GF-D8 (cell line): ENCODE results near the gene NOP16.
"Not testable (repeated sequence)": the region's sequence is repeated elsewhere in the genome, so short reads cannot be mapped to it uniquely, and the experiment has no call there.

Experiments used
- DNase-seq: peaks from one replicate; lab custom pipeline; 2025; lab: John Stamatoyannopoulos, UW

NOP16 gene

DNA sequence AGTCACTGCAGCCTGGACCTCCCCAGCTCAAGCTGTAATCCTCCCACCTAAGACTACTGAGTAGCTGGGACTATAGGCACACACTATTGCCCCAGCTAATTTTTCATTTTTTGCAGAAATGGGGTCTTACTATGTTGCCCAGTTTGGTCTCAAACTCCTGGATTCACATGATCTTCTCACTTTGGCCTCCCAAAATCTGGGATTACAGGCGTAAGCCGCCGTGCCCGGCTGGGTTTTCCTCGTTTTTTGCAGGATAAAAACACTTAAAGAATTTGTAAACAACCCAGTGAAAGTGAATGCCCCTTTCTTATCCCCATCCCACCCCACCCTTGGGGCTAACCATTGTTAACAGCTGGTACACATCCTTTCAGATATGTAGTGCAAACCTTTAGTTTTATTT is 20.2 kb upstream of the NOP16 start:
- no peak for DNase-seq

DNA sequence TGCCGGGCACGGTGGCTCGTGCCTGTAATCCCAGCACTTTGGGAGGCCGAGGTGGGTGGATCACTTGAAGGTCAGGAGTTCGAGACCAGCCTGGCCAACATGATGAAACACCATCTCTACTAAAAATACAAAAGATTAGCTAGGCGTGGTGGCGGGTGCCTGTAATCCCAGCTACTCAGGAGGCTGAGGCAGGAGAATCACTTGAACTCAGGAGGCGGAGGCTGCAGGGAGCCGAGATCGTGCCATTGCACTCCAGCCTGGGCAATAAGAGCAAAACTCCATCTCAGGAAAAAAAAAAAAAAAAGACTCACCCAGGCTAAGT is 19.8 kb upstream of the NOP16 start:
- DNase-seq, result not testable (repeated sequence)

DNA sequence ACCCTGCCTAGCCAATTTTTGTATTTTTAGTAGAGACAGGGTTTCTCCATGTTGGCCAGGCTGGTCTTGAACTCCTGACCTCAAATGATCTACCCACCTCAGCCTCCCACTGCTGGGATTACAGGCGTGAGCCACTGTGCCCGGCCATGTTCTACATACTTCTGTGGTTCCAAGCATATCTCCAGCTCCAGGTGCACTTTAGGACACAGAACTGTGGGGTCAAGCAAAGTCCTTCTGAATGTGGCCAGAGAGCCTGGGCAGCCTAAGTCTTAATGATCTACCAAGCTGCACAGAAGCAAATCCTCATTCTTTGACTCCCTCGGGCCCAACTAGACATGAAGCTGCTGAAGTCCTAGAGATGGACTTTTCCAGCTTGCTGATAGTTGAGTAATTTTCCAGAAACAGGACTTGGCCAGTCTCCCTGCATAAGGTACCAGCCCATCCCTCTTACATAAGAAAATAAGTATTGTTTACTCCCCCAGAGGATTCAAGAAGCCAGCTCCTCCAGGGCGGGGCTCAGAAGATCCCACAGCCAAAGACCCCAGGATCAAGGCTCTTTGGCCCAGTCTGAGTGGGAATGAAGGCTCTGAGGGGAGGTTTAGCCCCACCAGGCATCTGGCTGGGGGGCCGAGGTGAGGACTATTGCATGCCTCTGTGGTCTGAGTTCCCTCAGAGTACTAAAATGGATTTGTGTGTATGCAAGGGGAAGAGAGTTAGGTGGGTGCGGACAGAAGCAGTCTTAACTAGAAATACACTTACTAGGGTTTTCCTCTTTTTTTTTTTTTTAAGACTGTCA is 19.3 kb upstream of the NOP16 start:
- no peak for DNase-seq

DNA sequence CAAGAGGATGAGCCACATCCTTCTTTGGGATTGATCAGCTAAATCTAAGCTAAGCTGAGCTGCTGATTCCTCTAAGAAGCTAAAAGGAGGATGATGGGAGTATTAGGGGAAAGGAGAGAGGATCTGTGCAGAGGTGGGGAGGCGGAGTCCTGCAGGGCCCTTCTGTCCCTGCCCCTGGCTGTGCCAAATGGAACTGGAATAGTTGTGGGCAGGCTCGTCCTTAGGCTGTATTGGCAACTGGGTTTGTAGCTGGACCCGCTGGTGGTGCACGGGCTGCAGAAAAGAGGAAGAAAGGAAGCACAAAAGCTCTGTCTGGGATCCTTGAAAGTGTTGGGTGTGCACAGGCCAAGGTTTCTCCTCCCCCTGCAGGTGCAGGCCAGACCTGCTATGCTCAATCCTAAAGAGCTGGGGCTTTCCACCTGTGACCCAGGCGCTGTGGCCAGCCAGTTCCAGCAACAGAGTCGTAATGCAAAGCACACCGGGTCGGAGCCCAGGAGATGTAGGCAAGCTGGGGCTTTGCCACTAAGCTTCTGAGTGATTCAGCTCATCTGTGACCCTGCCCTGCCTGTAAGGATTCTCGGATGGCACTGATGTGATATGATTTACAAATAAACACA is 18.1 kb upstream of the NOP16 start:
- DNase-seq, result no peak

DNA sequence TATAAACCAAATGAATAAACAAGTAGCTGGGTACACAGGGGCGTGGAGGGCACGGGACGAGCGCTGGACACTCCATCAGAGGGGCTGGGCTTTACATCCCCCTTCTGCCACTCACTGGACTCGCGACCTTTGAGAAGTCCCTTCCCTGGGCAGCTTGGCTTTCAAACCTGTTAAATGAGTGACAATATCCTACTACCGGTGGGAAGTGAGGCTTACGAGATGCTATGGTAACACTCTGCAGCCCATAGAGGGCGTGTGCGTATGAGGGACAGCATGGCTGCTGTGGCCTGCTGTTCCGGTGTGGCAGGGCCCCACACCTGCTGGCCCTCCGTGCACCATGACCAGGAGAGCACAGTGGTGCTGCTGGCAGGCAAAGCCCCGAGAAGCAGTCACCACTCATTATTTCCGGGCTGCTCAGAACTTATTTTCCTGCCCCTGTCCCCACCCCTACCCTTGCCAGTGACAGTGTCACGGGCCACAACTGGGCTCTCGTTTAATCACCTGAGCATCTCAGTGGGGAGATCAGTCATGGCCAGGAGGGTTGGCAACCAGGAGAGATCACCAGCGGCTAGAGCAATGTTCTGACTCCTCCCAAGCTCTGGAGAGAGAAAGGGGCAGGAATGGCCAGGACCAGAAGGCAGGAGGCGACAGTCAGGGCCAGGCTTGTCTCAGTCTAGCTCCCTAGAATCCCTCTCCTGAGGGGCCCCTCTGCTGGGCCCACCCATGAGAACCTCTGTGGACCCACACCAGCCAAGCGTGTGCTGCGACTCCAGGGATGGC is 17.4 kb upstream of the NOP16 start:
- no peak for DNase-seq

DNA sequence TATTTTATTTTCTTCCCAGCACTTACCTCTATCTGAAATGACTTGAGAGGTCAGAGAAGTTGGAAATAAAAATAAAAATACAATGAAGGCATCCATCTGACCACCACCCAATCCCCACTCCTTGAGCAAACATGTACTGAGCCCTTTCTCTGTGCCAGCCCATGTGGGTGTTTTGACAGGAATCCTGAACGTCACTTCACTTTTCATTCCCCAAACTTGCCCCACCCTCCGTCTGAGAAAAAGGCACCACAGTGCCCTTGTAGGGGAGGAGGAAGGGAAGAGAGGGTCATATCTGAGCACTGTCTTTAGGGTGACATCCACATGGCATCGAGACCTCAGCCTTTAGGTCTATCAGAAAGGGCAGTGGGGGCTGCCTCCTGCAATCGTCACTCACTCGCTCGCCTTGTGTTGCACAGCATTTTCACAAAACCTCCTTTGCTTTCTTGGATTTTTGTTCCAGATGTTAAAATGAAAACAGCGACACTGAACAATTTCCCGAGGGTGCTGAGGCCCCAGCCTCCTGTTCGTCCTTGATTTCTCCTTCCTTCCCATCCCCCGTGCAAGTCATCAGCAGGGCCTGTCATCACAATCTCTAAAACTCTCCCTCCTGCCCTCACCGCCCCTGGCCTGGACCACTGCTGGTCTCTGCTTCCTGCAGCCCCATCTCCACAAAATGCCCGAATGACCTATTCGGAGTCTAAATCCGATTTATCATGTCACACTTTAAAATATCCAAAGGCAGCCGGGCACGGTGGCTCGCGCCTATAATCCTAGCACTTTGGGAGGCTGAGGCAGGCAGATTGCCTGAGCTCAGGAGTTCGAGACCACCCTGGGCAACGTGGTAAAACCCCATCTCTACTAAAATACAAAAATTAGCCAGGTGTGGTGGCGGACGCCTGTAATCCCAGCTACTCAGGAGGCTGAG is 13.1 kb upstream of the NOP16 start:
- no peak for DNase-seq

DNA sequence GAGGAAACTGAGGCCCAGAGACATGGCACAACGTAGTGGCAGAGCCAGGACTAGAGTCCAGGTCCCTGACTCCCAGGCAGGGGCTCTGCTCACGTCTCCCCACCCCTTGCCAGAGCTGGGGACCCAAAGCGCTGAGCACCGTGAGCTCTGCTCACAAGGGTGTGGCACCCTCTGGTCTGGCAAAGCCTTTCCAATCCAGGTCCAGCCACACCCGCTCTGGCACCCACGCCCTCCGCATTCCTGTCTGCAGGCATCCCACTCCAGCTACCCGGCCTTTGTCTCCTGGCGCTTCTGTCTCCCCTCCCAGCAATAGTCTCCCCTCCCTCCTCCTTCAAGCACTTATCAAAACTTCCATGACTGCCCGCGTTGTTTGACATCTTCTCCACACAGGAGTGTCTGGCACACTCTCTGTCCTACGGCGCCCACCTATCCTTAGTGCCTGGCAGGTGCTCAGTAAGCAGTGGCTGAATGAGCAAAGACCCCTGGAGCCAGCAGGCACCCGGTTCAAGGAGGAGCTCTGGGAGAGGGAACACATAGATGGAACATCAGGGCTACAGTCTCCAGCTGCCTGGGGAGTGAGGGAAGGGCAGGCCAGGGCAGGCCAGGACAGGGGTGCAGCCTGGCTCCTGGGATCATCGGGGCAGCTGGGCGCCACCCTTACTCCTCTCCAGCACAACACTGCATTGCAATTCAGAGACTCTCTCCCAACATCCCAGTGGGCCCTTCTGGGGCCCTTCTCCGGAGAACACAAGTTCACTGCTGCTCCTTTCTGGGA is 12.2 kb upstream of the NOP16 start:
- no peak for DNase-seq

DNA sequence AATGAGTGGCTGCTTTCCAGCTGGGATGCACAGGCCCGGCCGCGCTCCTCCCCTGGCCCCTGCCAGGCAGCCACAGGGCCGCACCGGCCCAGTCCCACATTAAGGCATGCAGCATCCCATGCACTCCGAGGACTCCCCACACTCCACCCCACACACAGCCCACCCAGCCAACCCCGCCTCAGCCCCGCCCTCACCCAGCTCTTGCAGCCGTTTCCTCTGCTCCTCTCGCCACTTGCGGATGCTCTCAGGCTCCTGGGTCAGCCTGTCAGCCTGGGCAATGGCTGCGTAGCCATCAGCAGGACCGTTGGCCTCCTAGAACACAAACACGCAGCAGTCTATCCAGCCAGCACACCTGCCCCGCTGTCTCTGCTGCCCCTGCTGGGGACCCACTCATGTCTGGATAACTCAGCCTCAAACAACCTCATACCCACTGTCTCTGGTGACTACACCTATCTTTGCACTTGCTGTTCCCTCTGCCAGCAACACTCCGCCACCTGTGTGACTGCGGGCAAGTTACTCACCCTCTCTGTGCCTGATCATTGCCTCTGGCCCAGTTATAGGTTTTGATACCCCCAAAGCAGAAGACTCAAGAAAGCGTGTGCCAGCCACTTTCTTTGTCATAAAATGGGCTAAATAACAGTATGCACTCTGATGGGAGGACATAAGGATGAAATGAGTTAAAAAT is 9.5 kb upstream of the NOP16 start:
- DNase-seq, result no peak

DNA sequence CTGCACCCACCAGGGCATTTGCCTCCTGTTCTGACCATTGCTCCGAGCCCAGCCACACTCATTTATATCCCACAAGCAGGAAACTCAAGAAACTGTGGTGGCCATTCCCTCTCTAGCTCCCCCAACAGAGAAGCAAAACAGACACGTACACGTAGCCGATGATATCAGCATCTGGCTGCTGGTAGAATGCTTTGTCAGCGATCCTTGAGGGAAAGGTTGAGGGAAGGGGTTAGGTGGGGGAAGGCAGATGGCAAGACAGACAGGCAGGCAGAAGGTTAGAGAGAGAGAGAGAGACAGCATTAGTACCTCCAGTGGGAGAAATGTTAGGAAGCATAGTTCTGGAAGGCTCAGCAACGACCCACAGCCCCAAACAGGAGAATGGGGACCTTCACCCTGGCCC is 7.9 kb upstream of the NOP16 start:
- no peak for DNase-seq

DNA sequence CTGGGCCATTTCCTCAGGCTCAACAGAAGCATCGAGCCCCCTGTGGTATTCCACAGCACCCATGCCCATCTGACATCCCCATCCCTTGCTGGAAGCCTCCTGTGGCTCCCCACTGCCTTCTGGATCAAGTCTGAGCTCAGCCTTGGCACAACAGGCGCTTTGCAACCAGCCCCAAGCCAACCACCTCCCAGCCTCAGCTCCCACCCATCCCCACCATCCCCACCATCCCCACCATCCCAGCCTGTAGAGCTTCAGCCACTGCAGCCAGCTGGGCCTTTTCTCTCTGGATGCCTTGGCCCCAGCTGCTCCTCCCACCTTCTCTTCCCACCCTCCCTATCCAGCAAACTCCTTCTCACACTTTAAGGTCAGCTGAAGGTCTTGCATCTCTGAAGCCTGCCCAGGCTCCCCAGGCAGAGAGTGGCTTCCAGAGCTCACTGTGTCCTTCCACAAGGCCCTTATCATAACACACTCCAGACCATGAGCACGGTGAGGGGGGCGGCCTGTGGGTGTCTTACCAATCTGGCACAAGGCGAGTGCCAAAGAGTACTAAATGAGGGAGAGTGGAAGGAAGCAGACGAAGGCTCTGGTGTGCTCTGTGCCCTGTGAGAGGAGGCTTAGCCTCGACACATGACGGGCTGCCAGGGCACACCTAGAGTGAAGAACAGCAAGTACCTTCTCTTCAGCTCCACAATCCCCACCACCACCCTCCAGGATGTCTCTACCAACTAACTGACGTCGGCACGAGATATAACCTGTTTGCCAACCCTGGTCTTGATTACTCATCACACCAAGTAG is 6.7 kb upstream of the NOP16 start:
- DNase-seq, result no peak

DNA sequence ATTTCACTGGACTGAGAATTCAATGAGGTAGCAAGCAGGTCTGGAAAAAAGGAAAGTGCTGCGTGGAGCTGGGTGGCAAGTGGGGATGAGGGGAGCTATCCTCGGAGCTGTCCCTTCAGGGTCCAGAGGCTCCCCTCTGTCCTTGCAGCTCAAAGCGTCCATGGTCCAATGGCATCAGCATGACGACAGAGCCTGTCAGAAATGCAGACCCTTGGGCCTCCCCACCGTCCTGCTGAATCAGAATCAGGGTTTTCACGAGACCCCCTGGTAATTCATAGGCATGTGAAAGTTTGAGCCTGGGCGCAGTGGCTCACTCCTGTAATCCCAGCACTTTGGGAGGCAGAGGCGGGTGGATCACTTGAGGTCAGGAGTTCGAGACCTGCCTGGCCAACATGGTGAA is 5.7 kb upstream of the NOP16 start:
- no peak for DNase-seq

DNA sequence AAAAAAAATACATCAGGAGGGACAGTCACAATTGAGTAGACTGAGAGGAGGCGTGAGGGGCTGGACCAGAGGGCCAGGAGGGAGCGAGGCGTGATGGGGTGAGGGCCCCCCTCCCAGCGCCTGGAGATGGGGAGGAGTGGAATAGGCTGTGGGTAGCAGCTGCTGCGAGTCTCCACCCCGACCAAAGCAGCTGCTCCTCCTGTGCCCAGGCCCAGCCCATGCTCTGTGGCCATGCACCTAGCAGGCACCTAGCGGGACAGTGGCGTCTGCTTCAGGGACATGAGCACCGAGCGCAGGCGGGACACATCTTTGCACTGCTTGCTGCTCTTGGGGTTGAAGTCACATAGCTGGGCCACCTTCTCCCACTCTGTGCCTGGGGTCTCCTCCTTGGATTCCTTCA is 4.1 kb upstream of the NOP16 start:
- no peak for DNase-seq

DNA sequence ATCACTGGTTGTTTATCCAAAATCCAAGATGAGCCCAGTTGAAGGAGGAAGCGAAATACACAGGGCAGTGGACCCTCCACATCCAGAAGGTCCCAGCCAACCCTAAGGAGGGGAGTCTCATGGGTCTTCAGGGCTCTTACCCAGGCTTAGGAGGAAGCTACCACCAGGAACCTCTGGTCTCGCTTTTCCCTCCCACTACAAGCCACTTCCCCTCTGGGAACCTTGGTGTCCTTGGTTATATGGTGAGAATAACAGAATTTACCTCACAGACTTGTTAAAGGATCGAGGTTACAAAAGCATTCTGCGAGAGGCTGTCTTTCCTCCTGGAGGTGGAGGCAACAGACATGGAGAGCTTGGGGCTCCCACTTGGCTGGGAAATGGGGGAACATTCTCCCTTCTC is 3.6 kb upstream of the NOP16 start:
- peak; percentile 76 for DNase-seq

DNA sequence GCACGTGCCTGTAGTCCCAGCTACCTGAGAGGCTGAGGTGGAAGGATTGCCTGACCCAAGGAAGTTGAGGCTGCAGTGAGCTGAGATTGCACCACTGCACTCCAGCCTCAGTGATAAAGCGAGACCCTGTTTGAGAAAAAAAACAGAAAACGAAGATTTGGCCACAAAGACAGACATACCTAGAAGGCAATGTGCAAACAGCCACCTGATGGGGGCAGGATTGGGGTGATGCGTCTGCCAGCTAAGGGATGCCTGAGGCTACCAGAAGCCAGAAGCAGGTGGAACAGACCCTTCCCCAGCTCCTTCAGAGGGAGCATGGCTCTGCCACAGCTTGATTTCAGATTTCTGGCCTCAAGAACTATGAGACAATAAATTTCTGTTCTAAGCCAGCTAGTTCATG is 3.1 kb upstream of the NOP16 start:
- DNase-seq, result no peak

DNA sequence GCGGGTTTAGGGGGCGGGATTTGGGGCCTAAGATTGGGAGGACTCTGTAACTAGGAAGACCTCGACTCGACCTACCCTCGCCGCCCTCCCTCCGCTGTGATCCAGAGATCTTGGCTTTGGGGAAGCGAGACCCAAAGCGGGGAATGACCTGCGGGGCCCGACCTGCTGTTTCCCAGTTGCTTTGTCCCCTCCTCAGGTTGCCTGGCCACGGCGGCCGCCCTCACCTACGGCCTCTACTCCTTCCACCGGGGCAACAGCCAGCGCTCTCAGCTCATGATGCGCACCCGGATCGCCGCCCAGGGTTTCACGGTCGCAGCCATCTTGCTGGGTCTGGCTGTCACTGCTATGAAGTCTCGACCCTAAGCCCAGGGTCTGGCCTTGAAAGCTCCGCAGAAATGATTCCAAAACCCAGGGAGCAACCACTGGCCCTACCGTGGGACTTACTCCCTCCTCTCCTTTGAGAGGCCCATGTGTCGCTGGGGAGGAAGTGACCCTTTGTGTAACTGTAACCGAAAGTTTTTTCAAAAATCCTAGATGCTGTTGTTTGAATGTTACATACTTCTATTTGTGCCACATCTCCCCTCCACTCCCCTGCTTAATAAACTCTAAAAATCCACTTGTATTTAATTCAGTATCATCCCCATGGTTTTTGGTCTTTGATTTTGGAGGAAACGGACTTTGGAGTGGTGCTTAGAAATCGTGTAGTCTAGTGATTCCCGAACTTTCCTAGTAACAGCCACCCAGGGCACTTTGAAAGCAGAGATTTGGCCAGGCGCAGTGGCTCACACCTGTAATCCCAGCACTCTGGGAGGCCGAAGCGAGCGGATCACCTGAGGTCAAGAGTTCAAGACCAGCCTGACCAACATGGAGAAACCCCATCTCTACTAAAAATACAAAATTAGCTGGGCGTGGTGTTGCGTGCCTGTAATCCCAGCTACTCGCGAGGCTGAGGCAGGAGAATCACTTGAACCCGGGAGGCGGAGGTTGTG is 1.0 kb upstream of the NOP16 start:
- no peak for DNase-seq

DNA sequence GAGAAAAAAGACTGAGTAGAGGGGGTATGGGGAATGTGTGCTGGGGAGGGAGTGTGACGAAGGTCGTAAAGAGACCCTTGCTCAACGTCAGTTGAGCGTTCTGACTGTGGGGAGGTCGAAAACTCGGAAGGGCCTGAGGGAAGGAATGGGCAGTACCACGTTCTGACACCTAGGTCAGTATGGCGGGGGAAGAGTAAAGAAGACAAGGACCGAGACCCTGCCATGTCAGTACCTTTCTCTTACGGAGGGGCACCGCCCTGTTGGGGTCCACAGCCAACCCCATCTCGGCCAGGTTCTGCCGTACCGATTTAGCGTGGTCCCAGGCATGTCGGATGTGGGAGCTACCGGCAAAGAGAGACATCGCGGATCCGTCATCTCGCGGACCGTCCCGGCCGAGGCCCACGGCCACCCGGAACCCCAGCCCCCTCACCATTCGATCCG is 375 bp downstream of the NOP16 start:
- no peak for DNase-seq

DNA sequence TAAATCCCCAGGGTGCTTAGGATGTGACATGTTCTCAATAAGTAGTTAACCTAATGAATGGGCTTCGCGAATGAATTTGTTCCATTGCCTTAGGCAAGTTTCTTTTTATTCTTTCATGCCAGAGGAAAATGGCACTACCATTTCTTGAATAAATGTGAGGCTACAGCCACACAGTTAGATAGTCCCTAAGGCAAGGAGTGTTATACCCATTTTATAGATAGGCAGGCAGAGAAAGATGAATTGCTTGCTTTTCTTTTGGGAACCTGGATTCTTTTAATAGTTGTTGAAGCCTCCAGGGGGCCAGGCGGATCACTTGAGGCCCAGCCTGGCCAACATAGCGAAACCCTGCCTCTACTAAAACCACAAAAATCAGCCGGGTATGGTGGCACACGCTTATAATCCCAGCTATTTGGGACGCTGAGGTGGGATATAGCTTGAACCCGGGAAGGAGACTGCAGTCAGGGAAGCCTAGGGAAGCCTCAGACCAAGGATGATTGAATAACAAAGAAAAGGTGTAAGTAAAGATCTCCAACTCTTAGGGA is 943 bp downstream of the NOP16 start:
- no peak for DNase-seq

DNA sequence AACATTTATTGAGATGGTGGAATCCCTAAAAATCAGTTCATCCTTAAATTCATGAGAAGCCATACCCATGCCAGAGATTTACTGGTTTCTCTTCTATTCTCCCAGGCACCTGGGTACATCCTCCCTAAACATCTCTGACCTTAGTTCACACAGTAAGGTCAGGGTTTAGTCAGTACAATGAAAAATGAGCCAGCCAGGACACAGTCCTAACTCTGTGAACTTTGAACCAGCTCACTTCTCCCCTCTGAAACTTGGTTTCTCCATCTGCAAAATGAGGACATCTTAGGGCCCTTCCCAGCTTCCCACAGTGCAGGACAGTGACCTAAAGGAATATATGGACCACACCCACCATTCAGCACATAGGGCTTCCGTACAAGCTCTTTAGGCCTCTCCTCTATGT is 1.9 kb downstream of the NOP16 start:
- DNase-seq, result no peak
